Measurements from ENCODE around the gene SIK3.

- TF ChIP-seq POLR2AphosphoS5 (IDR thresholded peaks at IDR 0.05; ENCODE audit: low read depth, low read length) (no peak), TAF1 (IDR thresholded peaks at IDR 0.05; ENCODE audit: borderline replicate concordance, insufficient read depth, low read length) (no peak), REST (IDR thresholded peaks at IDR 0.05; ENCODE audit: insufficient read depth in 1 of 2, low read depth in 2 of 2, low read length in 2 of 2) (no peak), SIN3A (IDR thresholded peaks at IDR 0.05; ENCODE audit: borderline replicate concordance, insufficient read depth, low read length) (no peak)
These were observed 233.7 kb downstream of the SIK3 start for GRCh38 chr11:116864531-116864930.
